ENCODE data around the gene PLXNA2. TPM values are rescaled to one million over a fixed set of nuclear protein-coding genes. Genes with fewer than 3 reads are reported as not detected.
A peak's percentile ranks its signal among the peaks of the same experiment; 100 is the strongest.

Gene PLXNA2
- under 1 TPM; 0.04 to 0.39 TPM for total RNA-seq

GRCh38 chr1:208243967-208244916 is at the start of gene PLXNA2:
Gene PLXNA2 (minus strand): TSS chr1:208244384. CDS start chr1:208217922, 26,462 bp downstream.
- no peaks in the 10 kb centered on the region for H3K36me3 Mint-ChIP-seq
- peak within 1 kb of the TSS in 1 of 2 donors; percentile 38 for H3K27ac Mint-ChIP-seq
- DNase-seq (ENCODE audit: low spot score in 2 of 2), result peak; percentile 40 to 72
- ATAC-seq, result peak; percentile 75 to 88
- H3K9me3 Mint-ChIP-seq, result no peaks in the 10 kb centered on the region

- ATAC-seq, result no peak
- no peak for DNase-seq (ENCODE audit: low spot score in 2 of 2)
- Mint-ChIP-seq H3K27ac (no peak overlapping the region), H3K36me3 (no peaks in the 10 kb centered on the region), H3K9me3 (no peaks in the 10 kb centered on the region)
Observed at GRCh38 chr1:208292908-208293307, 48.7 kb upstream of the PLXNA2 start.

GRCh38 chr1:208291923-208292711 is 47.9 kb upstream of the PLXNA2 start:
- Mint-ChIP-seq H3K36me3 (no peaks in the 10 kb centered on the region), H3K9me3 (no peaks in the 10 kb centered on the region), H3K27ac (no peak overlapping the region)
- DNase-seq (ENCODE audit: low spot score in 2 of 2) (no peak), ATAC-seq (no peak)

- Mint-ChIP-seq H3K9me3 (no peaks in the 10 kb centered on the region), H3K27ac (no peak overlapping the region)
- no peak for DNase-seq (ENCODE audit: low spot score in 2 of 2)
Observed at GRCh38 chr1:208291129-208291528, 46.9 kb upstream of the PLXNA2 start.

GRCh38 chr1:208289716-208290115 is 45.5 kb upstream of the PLXNA2 start:
- ATAC-seq, result no peak
- H3K36me3 Mint-ChIP-seq, result no peaks in the 10 kb centered on the region
- DNase-seq (ENCODE audit: low spot score in 2 of 2), result no peak
- H3K9me3 Mint-ChIP-seq, result no peaks in the 10 kb centered on the region
- no peak overlapping the region for H3K27ac Mint-ChIP-seq

More at GRCh38 chr1:208291129-208291528, 46.9 kb upstream of the PLXNA2 start:
- H3K36me3 Mint-ChIP-seq, result no peaks in the 10 kb centered on the region
- no peak for ATAC-seq

- Mint-ChIP-seq H3K27ac (no peak overlapping the region), H3K9me3 (no peaks in the 10 kb centered on the region), H3K36me3 (no peaks in the 10 kb centered on the region)
- no peak for DNase-seq (ENCODE audit: low spot score in 2 of 2)
- no peak for ATAC-seq
Observed at GRCh38 chr1:208288495-208288894, 44.3 kb upstream of the PLXNA2 start.

- ATAC-seq (no peak), DNase-seq (ENCODE audit: low spot score in 2 of 2) (no peak)
- Mint-ChIP-seq H3K36me3 (no peaks in the 10 kb centered on the region), H3K9me3 (no peaks in the 10 kb centered on the region), H3K27ac (no peak overlapping the region)
Observed at GRCh38 chr1:208280681-208281450, 36.7 kb upstream of the PLXNA2 start.

- Mint-ChIP-seq H3K9me3 (no peaks in the 10 kb centered on the region), H3K27ac (no peak overlapping the region), H3K36me3 (no peaks in the 10 kb centered on the region)
- ATAC-seq, result no peak
- DNase-seq (ENCODE audit: low spot score in 2 of 2), result no peak
Observed at GRCh38 chr1:208279826-208280588, 35.8 kb upstream of the PLXNA2 start.

- no peaks in the 10 kb centered on the region for H3K9me3 Mint-ChIP-seq
- no peak for ATAC-seq
- no peak overlapping the region for H3K27ac Mint-ChIP-seq
- no peak for DNase-seq (ENCODE audit: low spot score in 2 of 2)
- no peaks in the 10 kb centered on the region for H3K36me3 Mint-ChIP-seq
Observed at GRCh38 chr1:208278638-208279037, 34.5 kb upstream of the PLXNA2 start.

GRCh38 chr1:208276757-208277435 is 32.7 kb upstream of the PLXNA2 start:
- H3K9me3 Mint-ChIP-seq, result no peaks in the 10 kb centered on the region
- DNase-seq (ENCODE audit: low spot score in 2 of 2), result no peak
- no peaks in the 10 kb centered on the region for H3K36me3 Mint-ChIP-seq
- no peak overlapping the region for H3K27ac Mint-ChIP-seq
- no peak for ATAC-seq

GRCh38 chr1:208275083-208275482 is 30.9 kb upstream of the PLXNA2 start:
- DNase-seq (ENCODE audit: low spot score in 2 of 2), result no peak
- ATAC-seq, result no peak

GRCh38 chr1:208273386-208274017 is 29.3 kb upstream of the PLXNA2 start:
- no peak overlapping the region for H3K27ac Mint-ChIP-seq
- no peak for ATAC-seq

More at GRCh38 chr1:208275083-208275482, 30.9 kb upstream of the PLXNA2 start:
- H3K27ac Mint-ChIP-seq, result no peak overlapping the region
- H3K9me3 Mint-ChIP-seq, result no peaks in the 10 kb centered on the region
- no peaks in the 10 kb centered on the region for H3K36me3 Mint-ChIP-seq

GRCh38 chr1:208272713-208273112 is 28.5 kb upstream of the PLXNA2 start:
- H3K9me3 Mint-ChIP-seq, result no peaks in the 10 kb centered on the region
- H3K36me3 Mint-ChIP-seq, result no peaks in the 10 kb centered on the region
- ATAC-seq (no peak), DNase-seq (ENCODE audit: low spot score in 2 of 2) (no peak)
- H3K27ac Mint-ChIP-seq, result no peak overlapping the region

More at GRCh38 chr1:208273386-208274017, 29.3 kb upstream of the PLXNA2 start:
- no peaks in the 10 kb centered on the region for H3K36me3 Mint-ChIP-seq
- DNase-seq (ENCODE audit: low spot score in 2 of 2), result no peak
- H3K9me3 Mint-ChIP-seq, result no peaks in the 10 kb centered on the region

- Mint-ChIP-seq H3K9me3 (no peaks in the 10 kb centered on the region), H3K27ac (no peak overlapping the region), H3K36me3 (no peaks in the 10 kb centered on the region)
- no peak for ATAC-seq
- DNase-seq (ENCODE audit: low spot score in 2 of 2), result no peak
Observed at GRCh38 chr1:208272311-208272710, 28.1 kb upstream of the PLXNA2 start.

GRCh38 chr1:208271236-208271635 is 27.1 kb upstream of the PLXNA2 start:
- Mint-ChIP-seq H3K36me3 (no peaks in the 10 kb centered on the region), H3K27ac (no peak overlapping the region), H3K9me3 (no peaks in the 10 kb centered on the region)
- ATAC-seq, result no peak
- DNase-seq (ENCODE audit: low spot score in 2 of 2), result no peak
